ENCODE data around the gene WDR88. TPM values are rescaled to one million over a fixed set of nuclear protein-coding genes. Genes with fewer than 3 reads are reported as not detected.

The WDR88 gene
- total and polyA plus RNA-seq, 2 of the 4 experiments (the other 2 are of a cell fraction), result not detected

DNA sequence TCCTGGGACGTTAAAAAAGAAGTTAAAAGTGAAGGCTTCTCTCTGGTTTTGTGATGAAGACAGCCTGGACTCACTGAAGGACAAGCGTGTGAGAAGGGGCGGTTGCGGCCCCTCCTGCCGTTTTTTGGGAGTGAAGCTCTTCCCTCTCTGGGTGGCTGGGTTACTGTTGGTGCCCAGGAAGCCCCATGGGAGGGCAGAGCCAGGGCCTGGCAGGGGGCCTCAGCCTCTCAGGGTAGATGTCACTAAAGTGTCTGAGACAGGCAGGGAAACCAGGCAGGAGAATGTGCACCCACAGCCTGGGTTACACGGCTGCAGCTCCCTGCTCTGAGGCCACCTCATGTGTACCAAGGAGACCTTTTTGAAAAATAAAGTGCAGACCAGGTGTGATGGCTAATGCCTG, 1.5 kb upstream of the WDR88 start:
- Histone ChIP-seq H4K8ac (ENCODE audit: low read depth in 2 of 2, low read length in 2 of 2) (no peak overlapping the region), H3K9me3 (ENCODE audit: control insufficient read depth, insufficient read depth, low read length) (no peaks in the 10 kb centered on the region), H3K4ac (ENCODE audit: low read depth, low read length) (no peak overlapping the region), H2BK5ac (ENCODE audit: low read depth, low read length, poor library complexity, severe bottlenecking) (no peak overlapping the region), H4K91ac (ENCODE audit: insufficient read depth, low read depth, low read length) (no peak overlapping the region), H3K4me3 (ENCODE audit: insufficient read depth, low read depth, low read length) (no peak overlapping the region), H3K4me1 (ENCODE audit: control insufficient read depth, insufficient read depth, low read length) (peaks cover 2% of the 10 kb centered on the region; the same call in 1 of the 2 replicates), H3K56ac (ENCODE audit: extremely low read depth, insufficient read depth, low read length) (no peak overlapping the region), H3K9me1 (ENCODE audit: insufficient read depth, low read length) (no peaks in the 10 kb centered on the region), H3K9ac (ENCODE audit: low read depth, low read length) (no peak overlapping the region), H2BK20ac (ENCODE audit: low read depth, low read length) (no peak overlapping the region), H4K20me1 (ENCODE audit: insufficient read depth, low read length) (no peaks in the 10 kb centered on the region), H2BK15ac (ENCODE audit: low read depth, low read length) (no peak overlapping the region), H3K27me3 (ENCODE audit: control insufficient read depth, insufficient read depth, low read length) (no peaks in the 10 kb centered on the region), H3K36me3 (ENCODE audit: control insufficient read depth, insufficient read depth, low read length) (peaks cover 10% of the 10 kb centered on the region), H4K5ac (ENCODE audit: low read depth, low read length) (no peak overlapping the region), H2BK120ac (ENCODE audit: low read depth, low read length) (no peak overlapping the region), H3K79me1 (ENCODE audit: low read depth in 1 of 2, low read length in 2 of 2) (peaks cover 0 to 4% of the 10 kb centered on the region in 2 experiments; a peak in 1 of 4 replicates), H3K23ac (ENCODE audit: low read depth, low read length) (no peak overlapping the region), H2AFZ (replicated peaks; ENCODE audit: low read length, poor library complexity) (no peak overlapping the region), H2AK9ac (replicated peaks; ENCODE audit: low read depth, low read length, poor library complexity) (no peak overlapping the region), H3K4me2 (ENCODE audit: low read depth, low read length) (no peak overlapping the region), H3K27ac (ENCODE audit: insufficient read depth, low read length) (no peak overlapping the region), H3K14ac (replicated peaks; ENCODE audit: low read depth, low read length) (no peak overlapping the region), H3K18ac (ENCODE audit: low read depth, low read length) (no peak overlapping the region), H2AK5ac (ENCODE audit: low read depth, low read length) (no peak overlapping the region)
- dilution Hi-C loops (cut with HindIII; ENCODE audit: low sequenced_read_pairs, unreplicated experiment), result no loop called here
- WGBS, 2 experiments (ENCODE audit: extremely low coverage in 2 of 2, insufficient read length in 1 of 2), result 95% methylated on average over 4 of the region's 6 CpGs; no CpG with 5 or more reads in 1 of the 2 experiments
- ATAC-seq (ENCODE audit: low read depth) (no peak), DNase-seq (no peak)
- TF ChIP-seq NFE2L2 (IDR thresholded peaks at IDR 0.05; ENCODE audit: low read depth, low read length) (no peak), POLR2A (IDR thresholded peaks at IDR 0.05; ENCODE audit: low read depth, low read length) (no peak), CEBPB (IDR thresholded peaks at IDR 0.05; ENCODE audit: low read depth, low read length) (no peak), FOS (IDR thresholded peaks at IDR 0.05; ENCODE audit: low read depth, low read length) (no peak), SMC3 (IDR thresholded peaks at IDR 0.05; ENCODE audit: low read depth, low read length) (no peak), RFX5 (IDR thresholded peaks at IDR 0.05; ENCODE audit: low read depth, low read length) (no peak), MAFK (IDR thresholded peaks at IDR 0.05; ENCODE audit: low read depth, low read length) (no peak), RCOR1 (IDR thresholded peaks at IDR 0.05; ENCODE audit: insufficient replicate concordance, low read length) (no peak), RAD21 (IDR thresholded peaks at IDR 0.05; ENCODE audit: low read length) (no peak), BHLHE40 (IDR thresholded peaks at IDR 0.05; ENCODE audit: low read depth, low read length) (no peak)
- TF ChIP-seq, protein P1, sequence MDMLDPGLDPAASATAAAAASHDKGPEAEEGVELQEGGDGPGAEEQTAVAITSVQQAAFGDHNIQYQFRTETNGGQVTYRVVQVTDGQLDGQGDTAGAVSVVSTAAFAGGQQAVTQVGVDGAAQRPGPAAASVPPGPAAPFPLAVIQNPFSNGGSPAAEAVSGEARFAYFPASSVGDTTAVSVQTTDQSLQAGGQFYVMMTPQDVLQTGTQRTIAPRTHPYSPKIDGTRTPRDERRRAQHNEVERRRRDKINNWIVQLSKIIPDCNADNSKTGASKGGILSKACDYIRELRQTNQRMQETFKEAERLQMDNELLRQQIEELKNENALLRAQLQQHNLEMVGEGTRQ (IDR thresholded peaks at IDR 0.05; ENCODE audit: low read depth, low read length), result no peak
- TF ChIP-seq, protein P2, sequence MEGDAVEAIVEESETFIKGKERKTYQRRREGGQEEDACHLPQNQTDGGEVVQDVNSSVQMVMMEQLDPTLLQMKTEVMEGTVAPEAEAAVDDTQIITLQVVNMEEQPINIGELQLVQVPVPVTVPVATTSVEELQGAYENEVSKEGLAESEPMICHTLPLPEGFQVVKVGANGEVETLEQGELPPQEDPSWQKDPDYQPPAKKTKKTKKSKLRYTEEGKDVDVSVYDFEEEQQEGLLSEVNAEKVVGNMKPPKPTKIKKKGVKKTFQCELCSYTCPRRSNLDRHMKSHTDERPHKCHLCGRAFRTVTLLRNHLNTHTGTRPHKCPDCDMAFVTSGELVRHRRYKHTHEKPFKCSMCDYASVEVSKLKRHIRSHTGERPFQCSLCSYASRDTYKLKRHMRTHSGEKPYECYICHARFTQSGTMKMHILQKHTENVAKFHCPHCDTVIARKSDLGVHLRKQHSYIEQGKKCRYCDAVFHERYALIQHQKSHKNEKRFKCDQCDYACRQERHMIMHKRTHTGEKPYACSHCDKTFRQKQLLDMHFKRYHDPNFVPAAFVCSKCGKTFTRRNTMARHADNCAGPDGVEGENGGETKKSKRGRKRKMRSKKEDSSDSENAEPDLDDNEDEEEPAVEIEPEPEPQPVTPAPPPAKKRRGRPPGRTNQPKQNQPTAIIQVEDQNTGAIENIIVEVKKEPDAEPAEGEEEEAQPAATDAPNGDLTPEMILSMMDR (conservative IDR thresholded peaks at IDR 0.05; ENCODE audit: low read depth, low read length), result no peak
- in situ Hi-C loops (cut with MboI; ENCODE audit: low sequenced_read_pairs), result loop anchor here (10.0 kb wide), 1 partner anchor 54 kb away; no protein-coding TSS in a partner anchor
- CTCF ChIA-PET, result no interaction called here
- no TSS peak for BruUV-seq (replicated peaks)
- POLR2A ChIA-PET (ENCODE audit: unreplicated experiment), result no interaction called here
- intact Hi-C loops (cut with micrococcal nuclease), result no loop called here

Data from IMR-90 (cell line).